NT2/D1 (cell line): Measurements from ENCODE around the gene PRSS35.
"Not testable (repeated sequence)": the region's sequence is repeated elsewhere in the genome, so short reads cannot be mapped to it uniquely, and the experiment has no call there.

Source experiments
- DNase-seq: peaks from one replicate; pipeline ENCODE4 v3.0.0-alpha.2; 2011; ENCODE audit warnings: low read depth, low spot score
- H3K27me3 ChIP-seq: 2 replicates; pipeline ENCODE4 v1.6.0; 2011; ENCODE audit warnings: mild to moderate bottlenecking; ENCODE audit not compliant: insufficient read length, insufficient read depth
- H3K36me3 ChIP-seq: 2 replicates; pipeline ENCODE4 v1.6.1; 2011; ENCODE audit warnings: mild to moderate bottlenecking, low read length, mixed read lengths; ENCODE audit not compliant: insufficient read depth, insufficient read length
- H3K4me1 ChIP-seq: 2 replicates; pipeline ENCODE4 v1.5.1; 2011; ENCODE audit not compliant: insufficient read depth, insufficient read length
- H3K4me3 ChIP-seq: 2 replicates; pipeline ENCODE4 v1.5.1; 2011; ENCODE audit warnings: low read depth; ENCODE audit not compliant: insufficient read length
- H3K9ac ChIP-seq: 2 replicates; pipeline ENCODE4 v1.6.0; 2011; ENCODE audit warnings: low read depth; ENCODE audit not compliant: insufficient read length
- H3K9me3 ChIP-seq: 2 replicates; pipeline ENCODE4 v1.5.1; 2011; ENCODE audit warnings: mild to moderate bottlenecking, low read length; ENCODE audit not compliant: insufficient read depth
- SUZ12 ChIP-seq: IDR thresholded peaks from 2 replicates; pipeline ENCODE4 v1.6.1; 2011; ENCODE audit not compliant: insufficient read length, insufficient read depth; ENCODE audit errors: extremely low read depth
- YY1 ChIP-seq: IDR thresholded peaks from 2 replicates; pipeline ENCODE4 v1.6.1; 2011; ENCODE audit not compliant: insufficient read length, insufficient read depth
- ZNF274 ChIP-seq: IDR thresholded peaks from 2 replicates; pipeline ENCODE4 v1.6.1; 2011; ENCODE audit warnings: mild to moderate bottlenecking, low read depth, low read length

Gene PRSS35

DNA sequence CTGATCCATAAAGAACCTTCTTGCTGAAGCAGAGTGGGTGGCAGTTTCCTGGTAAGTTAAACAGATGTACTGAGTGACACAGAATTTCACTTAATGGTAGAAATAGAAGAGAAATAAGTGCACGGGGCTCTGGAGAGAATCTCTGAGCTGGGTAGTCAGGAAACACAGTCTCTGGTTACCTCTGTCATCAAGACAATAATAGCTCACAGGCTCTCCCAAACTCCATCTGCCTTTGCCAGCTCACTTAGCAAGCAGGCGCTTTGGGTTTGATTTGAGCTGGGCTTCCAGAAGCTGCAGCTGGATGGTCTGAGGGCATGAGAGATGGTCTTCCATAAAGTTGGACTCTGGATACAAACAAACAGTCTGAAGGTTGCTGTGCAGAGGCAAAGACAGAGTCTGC lies 39.6 kb upstream of the PRSS35 start:
- Histone ChIP-seq H3K4me1 (no peaks in the 10 kb centered on the region), H3K27me3 (no peaks in the 10 kb centered on the region), H3K36me3 (no peaks in the 10 kb centered on the region), H3K9me3 (no peaks in the 10 kb centered on the region), H3K9ac (no peak overlapping the region), H3K4me3 (no peak overlapping the region)
- TF ChIP-seq SUZ12 = no peak
- no peak for TF ChIP-seq YY1
- TF ChIP-seq ZNF274 = no peak
- DNase-seq = no peak

DNA sequence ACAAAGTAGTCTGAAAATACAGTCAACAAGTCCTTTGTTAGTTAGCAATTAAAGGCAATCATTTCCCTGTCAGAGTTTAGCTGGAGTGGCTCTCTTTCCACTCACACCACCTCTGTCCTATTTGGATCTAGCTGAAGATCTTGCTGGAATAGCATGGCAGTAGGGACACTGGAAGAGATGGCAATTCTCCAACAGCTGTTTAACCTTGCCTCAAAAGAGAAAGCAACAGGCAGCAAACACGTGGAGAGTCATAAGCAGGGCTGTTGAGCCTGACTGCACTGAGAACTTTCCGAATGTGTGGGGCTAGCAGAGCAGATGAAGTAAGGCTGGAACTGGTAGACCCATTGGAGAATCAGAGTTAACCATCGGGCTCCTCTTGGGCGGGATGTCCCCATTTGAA lies 38.0 kb upstream of the PRSS35 start:
- Histone ChIP-seq H3K9me3 (no peaks in the 10 kb centered on the region), H3K4me1 (no peaks in the 10 kb centered on the region), H3K27me3 (no peaks in the 10 kb centered on the region), H3K4me3 (no peak overlapping the region), H3K9ac (no peak overlapping the region), H3K36me3 (no peaks in the 10 kb centered on the region)
- TF ChIP-seq ZNF274 (no peak), SUZ12 (no peak)
- DNase-seq = no peak

DNA sequence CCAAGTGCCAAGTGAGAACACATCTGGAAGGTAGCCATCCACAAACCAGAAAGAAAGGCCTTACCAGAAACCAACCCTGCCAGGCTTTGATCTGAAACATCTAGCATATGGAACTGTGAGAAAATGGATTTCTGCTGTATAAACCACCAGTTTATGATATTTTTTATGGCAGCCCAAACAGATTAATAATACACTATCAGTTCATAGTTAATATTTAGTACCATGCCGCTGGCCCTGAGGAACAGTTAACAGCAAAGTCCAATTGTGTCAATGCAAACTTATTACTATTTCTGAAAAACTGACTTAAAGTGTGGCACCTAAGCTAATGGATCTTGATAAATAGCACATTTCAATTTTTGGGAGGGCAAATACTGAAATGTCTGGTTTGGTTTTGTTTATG lies 35.4 kb upstream of the PRSS35 start:
- no peaks in the 10 kb centered on the region for H3K4me1 ChIP-seq
- no peak overlapping the region for H3K9ac ChIP-seq
- no peaks in the 10 kb centered on the region for H3K36me3 ChIP-seq
- no peak for DNase-seq
- H3K27me3 ChIP-seq = no peaks in the 10 kb centered on the region
- TF ChIP-seq SUZ12 (no peak), YY1 (no peak), ZNF274 (no peak)
- no peak overlapping the region for H3K4me3 ChIP-seq
- no peaks in the 10 kb centered on the region for H3K9me3 ChIP-seq

DNA sequence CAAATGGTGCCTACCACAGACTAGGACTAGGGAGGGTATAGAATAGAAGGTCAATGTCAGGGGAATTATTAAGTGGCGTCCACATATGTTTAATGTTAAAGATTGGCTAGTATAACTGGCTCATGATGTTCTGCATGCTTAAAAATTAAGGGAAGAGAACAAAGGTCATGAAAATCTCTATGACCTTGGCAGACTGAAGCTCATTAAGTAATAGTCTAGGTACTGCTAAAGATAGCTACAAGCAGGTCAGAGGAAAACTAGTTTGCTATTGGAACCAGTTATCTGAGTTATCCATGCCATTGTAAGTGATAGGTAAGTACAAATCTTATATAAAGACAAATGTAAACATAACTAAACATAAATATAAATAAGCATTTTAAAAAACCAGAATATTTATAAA lies 32.9 kb upstream of the PRSS35 start:
- TF ChIP-seq ZNF274 (no peak), SUZ12 (no peak), YY1 (no peak)
- no peaks in the 10 kb centered on the region for H3K9me3 ChIP-seq
- no peaks in the 10 kb centered on the region for H3K27me3 ChIP-seq
- no peaks in the 10 kb centered on the region for H3K4me1 ChIP-seq
- H3K36me3 ChIP-seq = no peaks in the 10 kb centered on the region
- no peak overlapping the region for H3K9ac ChIP-seq
- no peak overlapping the region for H3K4me3 ChIP-seq
- no peak for DNase-seq

DNA sequence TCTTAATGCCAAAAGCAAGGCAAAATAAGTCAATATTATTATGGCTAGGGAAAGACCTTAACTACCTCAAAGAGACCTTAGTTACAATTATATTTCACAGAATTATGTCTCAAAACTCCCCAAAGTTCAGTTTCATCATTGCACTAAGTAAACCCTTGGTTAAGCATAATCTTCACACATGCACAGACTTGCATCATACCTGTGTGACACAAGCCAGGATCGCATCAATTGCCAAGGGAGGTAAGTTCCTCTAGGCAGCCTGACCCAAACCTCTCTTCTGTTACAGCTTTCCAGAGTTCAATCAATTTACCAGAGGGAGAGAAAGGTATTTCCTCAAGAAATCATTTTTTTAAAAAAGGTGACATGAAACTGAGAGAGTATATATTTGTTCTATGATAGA lies 31.9 kb upstream of the PRSS35 start:
- H3K4me1 ChIP-seq = no peaks in the 10 kb centered on the region
- H3K4me3 ChIP-seq = no peak overlapping the region
- TF ChIP-seq YY1 (no peak), SUZ12 (no peak), ZNF274 (no peak)
- H3K27me3 ChIP-seq = no peaks in the 10 kb centered on the region
- no peaks in the 10 kb centered on the region for H3K9me3 ChIP-seq
- no peak for DNase-seq
- no peaks in the 10 kb centered on the region for H3K36me3 ChIP-seq
- H3K9ac ChIP-seq = no peak overlapping the region

DNA sequence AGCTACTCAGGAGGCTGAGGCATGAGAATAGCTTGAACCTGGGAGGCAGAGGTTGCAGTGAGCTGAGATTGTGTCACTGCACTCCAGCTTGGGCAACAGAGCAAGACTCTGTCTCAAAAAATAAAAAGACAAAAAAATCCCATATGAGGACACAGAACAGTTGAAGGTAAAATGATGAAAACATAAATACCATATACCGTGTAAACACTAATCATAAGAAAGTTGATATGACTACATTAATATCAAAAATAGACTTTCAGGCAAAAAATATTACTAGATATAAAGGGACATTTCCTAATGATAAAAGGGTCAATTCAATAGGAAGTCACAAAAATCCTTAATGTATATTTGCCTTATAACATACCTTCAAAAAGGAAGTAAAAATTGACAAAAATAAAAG lies 30.4 kb upstream of the PRSS35 start:
- H3K4me1 ChIP-seq, H3K9ac ChIP-seq, H3K9me3 ChIP-seq, H3K27me3 ChIP-seq, H3K36me3 ChIP-seq, DNase-seq, H3K4me3 ChIP-seq: not testable (repeated sequence)

DNA sequence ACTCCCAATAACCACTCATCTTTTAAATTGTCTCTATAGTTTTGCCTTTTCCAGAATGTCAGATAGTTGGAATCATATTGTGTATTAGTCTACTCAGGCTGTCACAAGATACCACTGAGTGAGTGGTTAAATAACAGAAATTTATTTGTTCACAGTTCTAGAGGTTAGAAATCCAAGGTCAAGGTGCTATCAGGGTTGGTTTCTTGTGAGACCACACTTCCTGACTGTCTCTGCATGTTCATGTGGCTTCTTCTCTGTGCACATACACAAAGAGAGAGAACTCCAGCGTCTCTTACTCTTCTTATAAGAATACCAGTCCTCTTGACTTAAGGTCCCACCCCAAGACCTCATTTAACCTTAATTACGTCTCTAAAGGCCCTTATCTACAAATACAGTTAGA lies 23.9 kb upstream of the PRSS35 start:
- TF ChIP-seq YY1 = no peak
- TF ChIP-seq ZNF274 = no peak
- TF ChIP-seq SUZ12 = no peak
- no peaks in the 10 kb centered on the region for H3K4me1 ChIP-seq
- no peak for DNase-seq
- H3K4me3 ChIP-seq = no peak overlapping the region
- H3K9me3 ChIP-seq = no peaks in the 10 kb centered on the region
- no peak overlapping the region for H3K9ac ChIP-seq
- no peaks in the 10 kb centered on the region for H3K36me3 ChIP-seq
- H3K27me3 ChIP-seq = no peaks in the 10 kb centered on the region

DNA sequence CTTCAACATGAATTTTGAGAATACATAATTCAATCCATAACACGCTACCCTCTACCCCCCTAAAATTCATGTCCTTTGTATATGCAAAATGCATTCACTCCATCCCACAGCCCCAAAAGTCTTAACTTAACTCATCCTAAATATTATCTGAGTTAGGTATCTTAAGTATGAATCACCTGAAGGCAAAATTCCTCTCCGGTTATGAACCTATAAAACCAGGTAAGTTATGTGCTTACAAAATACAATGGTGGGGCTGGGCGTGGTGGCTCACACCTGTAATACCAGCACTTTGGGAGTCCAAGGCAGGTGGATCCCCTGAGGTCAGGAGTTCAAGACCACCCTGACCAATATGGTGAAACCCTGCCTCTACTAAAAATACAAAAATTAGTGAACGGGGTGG lies 23.5 kb upstream of the PRSS35 start:
- no peak overlapping the region for H3K9ac ChIP-seq
- H3K36me3 ChIP-seq = no peaks in the 10 kb centered on the region
- no peaks in the 10 kb centered on the region for H3K27me3 ChIP-seq
- no peaks in the 10 kb centered on the region for H3K4me1 ChIP-seq
- DNase-seq = no peak
- H3K4me3 ChIP-seq = no peak overlapping the region
- no peaks in the 10 kb centered on the region for H3K9me3 ChIP-seq
- TF ChIP-seq YY1 = no peak
- TF ChIP-seq ZNF274 = no peak
- TF ChIP-seq SUZ12 = no peak
